Hematopoietic multipotent progenitor cell treated with erythropoietin and hydrocortisone succinate and interleukin-3 and kit ligand, for 15 days (in vitro differentiated cells): Measurements from ENCODE around the gene HERC2.
A peak's percentile ranks its signal among the peaks of the same experiment; 100 is the strongest.

ENCODE experiments used
- DNase-seq: peaks from one replicate; pipeline ENCODE4 v3.0.0-alpha.2; 2015; ENCODE audit warnings: low spot score

HERC2 gene

GRCh38 chr15:28112962-28113361 is 209.0 kb downstream of the HERC2 start:
- DNase-seq = no peak

GRCh38 chr15:28112101-28112760 is 209.7 kb downstream of the HERC2 start:
- DNase-seq = no peak

DNA sequence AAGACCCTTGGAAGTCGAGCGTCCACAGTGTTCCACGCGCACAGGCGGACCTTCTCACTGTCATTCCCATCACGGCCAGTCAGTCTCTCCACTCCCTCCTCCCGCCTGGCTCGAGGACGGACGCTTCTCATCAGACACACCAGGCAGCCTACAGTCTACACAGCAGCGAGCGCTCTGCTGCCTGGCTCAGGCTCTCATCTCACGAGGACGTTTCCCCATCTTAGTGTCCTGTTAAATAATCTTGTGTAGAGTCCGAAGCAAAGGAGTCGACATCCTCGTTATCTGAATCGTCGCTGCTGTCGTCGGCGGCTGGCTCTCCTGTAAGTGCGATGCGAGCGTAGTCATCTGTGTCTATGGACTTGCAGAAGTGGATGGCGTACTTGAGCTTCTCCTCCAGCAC is 210.4 kb downstream of the HERC2 start:
- no peak for DNase-seq

DNA sequence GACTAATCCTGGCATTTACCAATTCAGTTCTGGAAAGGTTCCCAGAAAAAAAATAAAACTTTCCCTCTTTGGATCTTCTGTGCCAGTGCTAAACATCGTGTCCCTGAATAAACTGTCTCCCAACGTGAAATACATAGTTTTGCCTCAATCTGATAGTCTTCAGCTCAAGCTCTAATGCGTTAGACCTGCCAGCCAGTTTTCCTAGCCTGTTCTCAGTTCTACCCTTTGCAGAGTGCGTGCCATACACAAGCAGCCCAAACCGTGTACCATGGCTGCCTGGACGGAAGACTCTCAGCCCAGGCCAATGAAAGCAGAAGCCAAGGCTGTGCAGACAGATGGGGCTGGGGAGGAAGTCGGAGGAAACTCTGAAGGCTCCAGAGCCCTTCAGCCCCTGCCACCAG is 211.5 kb downstream of the HERC2 start:
- no peak for DNase-seq

- DNase-seq = no peak
Observed at GRCh38 chr15:28109626-28110455, 212.1 kb downstream of the HERC2 start.

GRCh38 chr15:28107904-28108275 is 214.1 kb downstream of the HERC2 start:
- no peak for DNase-seq

- no peak for DNase-seq
Observed at GRCh38 chr15:28107111-28107903, 214.7 kb downstream of the HERC2 start.

- DNase-seq = no peak
Observed at GRCh38 chr15:28106294-28107110, 215.5 kb downstream of the HERC2 start.

GRCh38 chr15:28105793-28106192 is 216.2 kb downstream of the HERC2 start:
- no peak for DNase-seq

GRCh38 chr15:28105224-28105791 is 216.7 kb downstream of the HERC2 start:
- DNase-seq = no peak

GRCh38 chr15:28104326-28104725 is 217.7 kb downstream of the HERC2 start:
- no peak for DNase-seq

DNA sequence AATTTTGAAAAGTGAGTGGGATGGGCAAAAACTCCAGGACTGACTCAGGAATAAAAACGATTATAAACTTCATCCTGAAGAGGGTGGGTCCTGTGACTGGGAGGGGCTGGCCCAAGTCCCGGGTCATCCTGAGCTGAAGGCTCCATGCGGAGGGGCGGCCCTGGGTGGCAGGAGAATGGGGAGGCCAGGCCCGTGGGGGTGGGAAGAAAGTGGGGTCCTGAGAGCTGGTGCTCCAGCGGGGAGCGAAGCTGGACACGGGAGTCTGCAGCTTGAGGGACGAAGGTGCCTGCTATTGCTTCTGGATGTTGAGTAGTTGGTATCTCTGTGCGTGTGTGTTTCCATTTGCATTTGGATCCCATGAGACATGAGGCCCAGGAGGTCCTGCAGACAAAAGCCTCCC is 218.1 kb downstream of the HERC2 start:
- no peak for DNase-seq

- no peak for DNase-seq
Observed at GRCh38 chr15:28101983-28102441, 220.0 kb downstream of the HERC2 start.

DNA sequence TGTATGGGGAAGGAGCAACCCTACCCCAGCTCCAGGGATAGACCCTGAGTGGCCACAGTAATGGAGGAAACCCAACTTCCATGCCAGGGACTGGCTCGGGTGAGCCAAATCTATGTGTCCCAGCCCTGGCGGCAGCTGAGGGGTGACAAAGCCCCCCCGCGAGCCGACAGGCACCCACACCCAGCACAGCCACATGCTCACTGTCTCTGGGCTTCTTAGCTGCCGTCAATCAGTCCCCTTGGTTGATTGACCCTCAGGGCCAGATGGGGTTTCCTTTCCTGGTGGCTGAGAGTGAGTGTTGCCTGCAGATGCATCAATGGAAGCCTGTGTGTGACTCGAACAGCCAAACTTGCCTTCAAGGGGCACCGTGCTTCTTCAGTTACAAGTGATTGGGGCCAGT is 220.8 kb downstream of the HERC2 start:
- no peak for DNase-seq

GRCh38 chr15:28100516-28101195 is 221.3 kb downstream of the HERC2 start:
- no peak for DNase-seq

DNA sequence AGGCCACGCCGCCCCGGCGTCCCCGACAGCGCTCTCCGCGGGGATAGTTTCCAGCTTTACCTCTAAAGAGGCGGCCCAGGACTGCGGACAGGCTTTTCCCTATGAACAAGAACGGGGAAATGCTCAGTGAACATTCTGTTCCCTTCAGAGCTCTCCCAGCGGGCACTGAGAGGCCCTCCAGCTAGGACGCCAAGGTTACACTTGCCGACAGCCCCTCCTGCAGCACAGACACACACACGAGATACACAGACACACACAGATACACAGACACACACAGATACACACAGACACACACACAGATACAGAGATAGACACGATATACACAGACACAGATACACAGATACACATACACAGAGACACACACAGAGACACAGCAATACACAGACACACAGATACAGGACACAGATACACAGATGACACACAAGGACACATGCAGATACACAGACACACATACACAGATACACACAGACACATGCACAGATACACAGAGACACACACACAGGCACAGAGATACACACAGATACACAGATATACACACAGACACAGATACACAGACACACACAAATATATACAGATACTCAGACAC is 222.3 kb downstream of the HERC2 start:
- no peak for DNase-seq

GRCh38 chr15:28098766-28099554 is 223.0 kb downstream of the HERC2 start, which contains the start of gene OCA2:
Gene OCA2 (minus strand): TSS chr15:28099315. CDS start chr15:28081874, 17,441 bp downstream.
- peak; percentile 23 for DNase-seq

GRCh38 chr15:28098360-28098765 is 223.6 kb downstream of the HERC2 start:
- no peak for DNase-seq

- DNase-seq = no peak
Observed at GRCh38 chr15:28097656-28098359, 224.2 kb downstream of the HERC2 start.
